Effector CD8-positive, alpha-beta T cell (primary cell): ENCODE data around the gene NCKAP5.

Experiments used
- DNase-seq: peaks from one replicate; lab custom pipeline; 2025; lab: John Stamatoyannopoulos, UW

NCKAP5 gene

GRCh38 chr2:133458280-133458679 lies 110.0 kb downstream of the NCKAP5 start:
- no peak for DNase-seq

- no peak for DNase-seq
Measured at GRCh38 chr2:133457861-133458260, 110.4 kb downstream of the NCKAP5 start.

- DNase-seq = no peak
Measured at GRCh38 chr2:133456971-133457370, 111.3 kb downstream of the NCKAP5 start.

- DNase-seq = no peak
Measured at GRCh38 chr2:133456156-133456555, 112.1 kb downstream of the NCKAP5 start.

DNA sequence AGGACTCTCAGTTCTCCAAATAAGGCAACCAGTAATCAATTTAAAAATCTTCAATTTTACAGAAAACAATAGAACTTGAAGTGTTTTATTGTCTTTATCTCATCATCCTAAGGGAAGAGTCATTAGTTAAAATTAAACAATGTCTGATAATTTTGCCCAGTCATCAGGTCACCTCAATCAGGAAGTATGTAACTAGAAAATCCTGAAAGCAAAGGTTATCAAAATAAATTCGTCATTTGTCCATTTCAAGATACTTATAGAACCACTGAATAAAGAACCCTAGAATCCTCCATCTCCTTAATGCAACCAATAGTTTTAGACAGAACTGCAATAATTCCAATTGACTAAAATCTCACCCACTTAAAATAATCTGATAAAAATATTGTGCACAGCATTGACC lies 115.2 kb downstream of the NCKAP5 start:
- DNase-seq = no peak

DNA sequence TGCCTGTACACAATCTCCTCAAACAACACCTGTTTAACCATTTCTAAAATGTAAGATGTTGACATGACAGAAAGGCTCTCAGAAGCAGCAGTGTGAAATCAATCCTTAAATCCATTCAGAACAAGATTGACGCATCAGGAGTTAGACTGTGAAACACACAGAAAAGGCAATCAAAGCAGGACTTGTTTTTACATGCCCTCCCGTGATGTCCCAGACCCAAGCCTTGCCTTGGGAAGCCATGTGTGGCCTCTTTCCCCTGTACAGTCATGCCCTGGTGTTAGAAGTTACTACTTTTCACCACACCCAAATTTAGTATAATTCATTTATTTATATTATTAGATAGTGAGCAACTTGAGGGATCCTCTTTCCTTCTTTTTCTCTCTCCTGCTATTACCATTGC lies 115.7 kb downstream of the NCKAP5 start:
- DNase-seq = no peak

DNA sequence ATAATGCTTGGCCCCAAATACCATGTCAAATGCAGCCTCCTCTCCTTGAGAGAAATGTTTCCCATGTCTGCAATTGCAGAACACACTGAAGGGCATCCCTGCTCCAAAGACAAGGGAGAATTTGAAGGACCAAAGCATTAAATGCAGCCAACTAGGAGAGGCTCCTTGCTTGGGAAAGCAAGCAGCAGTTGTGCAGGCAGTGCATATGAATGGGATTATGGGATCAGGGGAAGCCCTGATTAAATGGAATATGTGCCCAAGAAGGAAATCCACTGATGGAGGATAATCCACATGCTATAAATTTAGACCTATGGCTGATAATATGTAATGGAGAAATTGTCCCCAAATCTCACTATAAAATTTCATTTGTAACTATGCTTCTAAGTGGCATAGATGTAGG lies 116.1 kb downstream of the NCKAP5 start:
- no peak for DNase-seq

DNA sequence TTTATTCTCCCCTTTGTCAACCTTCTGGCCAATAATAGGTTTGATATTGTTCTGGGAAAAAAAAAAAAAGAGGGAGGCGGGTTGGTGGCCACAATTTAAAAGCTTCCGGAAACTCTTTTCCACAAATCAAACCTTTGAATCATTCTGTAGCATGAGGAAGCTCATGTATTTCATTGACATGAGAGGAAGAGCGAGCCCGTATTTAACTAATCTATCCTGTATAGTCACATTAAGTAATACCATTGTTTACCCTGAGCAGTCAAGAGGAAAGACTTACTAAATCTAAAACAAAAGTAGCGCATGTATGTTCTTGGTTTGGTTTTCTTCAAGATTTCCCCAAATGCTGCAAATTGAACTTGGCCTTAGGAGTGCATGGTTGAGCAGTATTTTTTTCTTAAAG lies 120.1 kb downstream of the NCKAP5 start:
- DNase-seq = no peak

- no peak for DNase-seq
Measured at GRCh38 chr2:133447303-133447702, 121.0 kb downstream of the NCKAP5 start.

- no peak for DNase-seq
Measured at GRCh38 chr2:133444465-133444864, 123.8 kb downstream of the NCKAP5 start.

DNA sequence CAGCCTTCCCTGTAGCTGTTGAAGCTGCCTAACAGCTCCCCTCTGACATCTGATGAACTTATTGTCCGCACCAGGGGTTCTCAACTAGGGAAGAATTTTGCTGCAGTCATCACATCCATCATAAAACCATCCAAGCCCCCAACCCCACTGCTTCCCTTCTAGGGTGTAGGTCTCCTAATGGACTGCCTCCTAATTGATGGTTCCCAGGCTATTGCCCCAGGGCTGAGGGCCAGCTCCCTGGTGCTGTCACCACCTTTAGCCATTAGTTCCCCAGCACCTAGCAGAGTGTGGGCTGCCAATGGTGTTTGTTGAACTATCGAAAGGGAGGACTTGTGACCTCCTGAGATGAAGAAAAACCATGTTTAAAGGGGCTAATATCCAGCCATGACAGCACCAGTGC lies 125.9 kb downstream of the NCKAP5 start:
- no peak for DNase-seq

DNA sequence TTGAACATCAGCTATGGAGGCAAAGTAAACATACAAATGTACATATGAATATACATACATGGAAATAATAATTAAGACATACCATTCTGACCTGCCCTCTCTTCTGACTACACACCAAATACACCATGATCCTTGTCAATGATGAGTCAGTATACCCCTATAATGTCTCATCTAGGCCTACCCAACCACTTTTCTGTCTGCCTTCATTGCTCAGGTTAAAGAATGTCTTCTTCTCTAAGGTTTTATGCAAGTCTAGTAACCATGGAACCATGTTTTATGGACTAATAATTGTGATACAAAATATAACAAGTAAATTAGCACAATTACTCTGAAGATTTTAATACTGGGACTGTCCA lies 128.7 kb downstream of the NCKAP5 start:
- no peak for DNase-seq

DNA sequence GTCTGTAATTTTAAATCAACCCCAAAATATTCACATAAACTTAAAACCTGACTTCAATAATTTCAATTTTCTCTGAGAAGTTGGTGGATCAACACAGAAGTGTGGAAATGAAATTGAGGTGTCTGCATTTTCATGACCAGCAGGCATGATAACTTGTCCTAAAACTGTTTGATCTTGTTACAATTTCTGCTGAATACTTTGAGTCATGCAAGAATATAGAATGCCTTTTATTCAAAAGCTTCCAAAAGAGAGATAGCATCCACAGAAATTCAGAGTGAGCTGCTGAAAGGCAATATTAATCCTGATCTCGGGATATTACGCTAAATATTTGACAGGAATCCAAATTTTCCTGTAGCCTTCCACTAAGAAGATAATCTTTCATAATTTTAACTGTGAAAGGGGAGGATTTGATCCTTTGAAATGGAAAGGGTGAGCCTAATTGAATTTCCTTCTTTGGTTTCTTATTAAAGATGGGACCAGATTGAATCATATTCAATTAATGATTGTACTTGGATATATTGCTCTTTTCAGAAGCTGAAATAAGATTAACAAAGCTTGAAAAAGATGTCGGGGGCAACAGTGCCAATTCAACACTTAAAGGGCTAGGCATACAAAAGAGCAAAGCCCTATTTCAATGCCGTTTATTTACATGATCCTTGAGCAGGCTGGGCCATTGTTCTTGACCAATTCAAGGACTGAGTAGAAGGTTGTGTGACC lies 129.3 kb downstream of the NCKAP5 start:
- DNase-seq = no peak

- no peak for DNase-seq
Measured at GRCh38 chr2:133438026-133438425, 130.2 kb downstream of the NCKAP5 start.

GRCh38 chr2:133437492-133437891 lies 130.8 kb downstream of the NCKAP5 start:
- DNase-seq = no peak

DNA sequence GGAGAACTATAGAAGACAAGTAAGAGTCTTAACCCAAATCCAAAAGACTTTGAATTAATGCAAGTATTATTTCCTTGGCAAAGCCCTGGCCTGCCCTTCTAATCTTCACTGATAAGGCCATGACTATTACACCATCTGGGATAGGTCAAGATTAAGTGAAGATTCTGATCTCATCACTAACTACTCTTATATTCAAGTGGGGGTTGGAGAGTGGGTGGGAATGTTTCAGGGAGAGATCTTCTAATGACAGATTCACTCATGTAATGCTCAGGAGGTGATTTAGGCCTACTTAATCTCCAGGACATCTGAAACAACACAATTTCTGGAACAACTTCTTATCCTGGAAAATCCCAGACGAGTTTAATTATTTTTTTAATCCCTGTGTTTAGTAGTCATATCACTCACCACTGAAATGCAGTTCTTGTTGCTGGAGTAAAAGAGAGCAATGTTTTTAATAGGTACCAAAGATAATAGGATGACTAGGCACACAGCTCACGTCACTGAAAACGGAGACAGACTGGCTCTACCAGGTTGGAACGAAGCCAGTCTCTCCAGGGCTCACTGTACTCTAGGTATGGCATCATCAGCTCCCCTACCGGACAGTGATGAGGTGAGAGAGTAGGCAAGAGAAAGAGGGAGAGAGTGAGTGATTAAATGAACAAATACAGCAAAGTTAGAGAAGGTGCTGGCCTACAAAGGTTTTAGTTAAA lies 133.1 kb downstream of the NCKAP5 start:
- no peak for DNase-seq

DNA sequence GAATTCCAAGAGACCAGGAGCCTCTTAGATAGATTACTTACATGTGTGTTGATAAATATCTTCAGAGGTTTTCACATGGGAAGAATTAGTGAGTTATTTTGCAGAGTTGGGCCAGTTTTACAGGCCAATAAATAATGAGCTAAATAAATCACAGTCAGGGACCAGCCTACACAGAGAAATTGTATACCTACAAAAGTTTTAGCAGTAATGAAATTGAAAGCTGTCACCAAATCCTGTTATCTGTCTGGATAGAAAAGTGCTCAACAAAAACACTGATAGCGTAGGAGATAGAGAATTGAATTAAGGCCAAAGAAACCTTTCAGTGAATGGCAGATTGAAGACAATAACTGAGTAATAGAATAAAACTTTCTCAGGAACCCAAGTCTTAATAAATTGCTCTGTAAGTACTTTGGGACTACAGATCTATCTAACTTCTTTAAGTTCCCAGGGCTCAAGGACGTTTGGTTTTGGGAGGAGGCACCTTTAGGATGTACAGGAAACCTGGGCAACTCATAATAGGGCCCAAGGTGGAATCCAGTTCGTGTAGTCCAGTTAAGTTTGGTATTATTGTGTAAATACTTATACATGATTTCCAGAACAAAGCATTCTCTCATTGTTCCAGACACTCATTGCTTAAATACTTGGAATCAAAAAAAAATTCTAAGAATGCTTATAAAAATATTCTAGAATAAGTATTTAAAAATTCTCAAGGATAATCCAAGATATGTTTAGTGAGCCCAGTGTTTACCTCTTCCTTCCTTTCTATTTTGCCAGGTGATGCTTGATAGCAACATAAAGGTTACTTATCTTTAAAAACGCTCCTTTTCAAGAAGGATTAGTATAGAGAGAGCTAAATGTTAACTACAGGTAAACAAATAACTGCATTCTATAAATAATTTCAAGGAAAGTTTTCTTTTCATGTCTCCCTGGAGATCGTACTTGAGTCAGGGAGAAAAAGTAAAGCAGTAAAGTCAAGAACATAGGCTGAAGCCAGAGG lies 134.5 kb downstream of the NCKAP5 start:
- no peak for DNase-seq

DNA sequence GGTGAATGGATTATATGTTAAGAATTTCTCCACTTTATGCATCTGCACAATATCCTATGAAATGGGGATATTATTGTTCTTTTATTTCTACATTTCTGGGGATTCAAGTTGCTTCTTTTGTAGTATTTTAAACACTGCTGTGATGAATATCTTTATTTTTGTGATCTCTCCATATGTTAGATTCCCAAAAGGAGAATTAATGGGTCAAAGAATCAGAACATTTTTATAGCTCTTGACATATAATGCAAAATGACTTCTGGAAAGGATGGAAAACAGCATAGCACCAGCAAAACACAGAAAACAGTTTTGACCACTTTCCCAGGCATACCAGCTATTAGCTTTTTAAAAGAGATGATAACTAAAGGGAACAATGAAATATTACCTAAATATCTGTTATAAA lies 135.5 kb downstream of the NCKAP5 start:
- no peak for DNase-seq

DNA sequence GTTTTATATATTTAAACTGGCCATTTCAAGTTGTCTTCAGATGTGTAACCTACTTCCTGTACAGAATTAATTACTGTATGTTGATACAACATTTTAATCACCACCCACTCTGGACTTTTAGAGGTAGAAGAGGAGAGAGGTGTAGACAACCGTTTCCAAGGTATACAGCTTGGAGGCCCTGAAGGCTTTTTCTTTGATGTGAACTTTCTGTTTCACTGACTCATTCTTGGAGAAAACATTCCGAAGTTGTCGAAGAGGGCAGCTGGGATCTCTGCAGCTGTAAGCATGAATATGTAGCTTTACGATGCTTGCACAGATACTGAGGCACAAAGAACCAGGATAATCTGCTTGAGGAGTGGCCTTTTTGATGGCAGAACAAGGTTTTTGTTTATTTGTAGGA lies 137.0 kb downstream of the NCKAP5 start:
- no peak for DNase-seq

- no peak for DNase-seq
Measured at GRCh38 chr2:133426791-133427190, 141.5 kb downstream of the NCKAP5 start.

DNA sequence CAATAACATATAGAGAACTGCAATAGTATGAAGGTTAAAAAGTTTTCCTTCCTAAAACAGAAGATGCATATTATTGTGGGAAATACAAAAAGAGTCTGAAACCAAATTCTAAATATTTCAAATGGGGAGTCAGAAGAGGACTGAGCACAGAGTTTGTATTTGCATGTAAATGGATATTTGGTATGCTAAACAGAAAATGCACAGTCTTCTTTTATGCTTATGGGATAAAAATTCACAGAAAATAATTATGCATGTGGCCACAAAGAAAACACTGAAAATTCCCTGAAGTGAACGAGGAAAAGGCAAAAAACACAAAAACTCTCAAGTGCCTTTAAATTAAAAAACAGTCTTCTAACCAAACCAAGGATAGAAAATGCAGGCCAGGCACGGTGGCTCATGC lies 142.7 kb downstream of the NCKAP5 start:
- DNase-seq = no peak

DNA sequence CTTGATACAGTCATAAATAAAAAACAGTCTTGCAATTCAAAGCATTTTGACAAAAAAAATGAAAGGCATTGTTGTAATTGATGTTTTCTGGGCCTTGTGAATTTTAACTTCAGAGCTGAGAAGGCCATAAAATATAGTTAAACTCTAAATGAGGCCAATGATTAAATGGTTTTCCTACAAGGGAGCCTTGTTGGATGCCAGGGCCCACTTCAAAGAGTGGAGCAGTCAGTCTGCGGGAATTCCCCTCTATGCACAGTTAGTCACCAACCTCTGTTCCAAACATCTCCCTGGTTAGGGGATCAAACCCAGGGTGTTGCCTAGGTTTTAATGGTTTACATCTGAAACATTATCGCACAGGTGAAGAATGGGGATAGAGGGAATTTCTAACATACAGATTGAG lies 143.4 kb downstream of the NCKAP5 start:
- no peak for DNase-seq

DNA sequence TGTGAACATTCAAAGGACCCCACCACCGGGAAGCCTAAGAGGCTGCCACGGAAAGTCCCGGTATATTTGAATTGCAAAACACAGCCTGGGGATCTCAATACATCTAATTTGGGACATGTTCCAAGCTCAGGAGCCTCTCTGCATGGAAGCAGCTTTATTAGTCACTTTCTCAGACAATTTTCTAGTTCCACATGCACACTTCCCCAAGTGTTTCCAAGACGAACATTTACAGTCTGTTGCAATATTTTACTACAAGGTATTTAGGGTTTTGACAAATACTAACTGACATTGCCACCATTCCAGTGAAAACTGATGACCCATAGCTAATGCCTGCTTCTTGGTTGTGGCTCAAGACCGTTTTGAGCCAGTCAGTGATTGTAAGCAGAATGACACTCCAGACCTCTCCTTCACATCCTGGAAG lies 145.3 kb downstream of the NCKAP5 start:
- DNase-seq = no peak
